SK-N-SH (cell line): Measurements from ENCODE around the gene ZC3H13.

ENCODE experiments used
- CTCF ChIP-seq: fragments of 200-600 bp; sonication (generic); IDR thresholded peaks from 2 replicates; pipeline ENCODE4 v1.6.1; 2017; ENCODE audit warnings: antibody characterized with exemption, mild to moderate bottlenecking, moderate library complexity
- EP300 ChIP-seq, 2 experiments: IDR thresholded peaks; 2 replicates each; pipeline versions ENCODE4 v1.4.0 to v1.6.1; 2012; ENCODE audit warnings: borderline replicate concordance in 1 of 2, low read depth in 1 of 2, low read length in 1 of 2
- GABPA ChIP-seq: IDR thresholded peaks from 2 replicates; pipeline ENCODE4 v1.4.0; 2012; ENCODE audit warnings: low read depth, mild to moderate bottlenecking
- MEF2A ChIP-seq: IDR thresholded peaks from 2 replicates; pipeline ENCODE4 v1.4.0; 2012; ENCODE audit warnings: low read depth, borderline replicate concordance
- RCOR1 ChIP-seq: fragments of 150-350 bp; IDR thresholded peaks from 2 replicates; pipeline ENCODE4 v1.6.1; 2017; ENCODE audit warnings: antibody characterized with exemption, low read length
- TCF12 ChIP-seq: IDR thresholded peaks from 2 replicates; pipeline ENCODE4 v1.4.0; 2012

DNA sequence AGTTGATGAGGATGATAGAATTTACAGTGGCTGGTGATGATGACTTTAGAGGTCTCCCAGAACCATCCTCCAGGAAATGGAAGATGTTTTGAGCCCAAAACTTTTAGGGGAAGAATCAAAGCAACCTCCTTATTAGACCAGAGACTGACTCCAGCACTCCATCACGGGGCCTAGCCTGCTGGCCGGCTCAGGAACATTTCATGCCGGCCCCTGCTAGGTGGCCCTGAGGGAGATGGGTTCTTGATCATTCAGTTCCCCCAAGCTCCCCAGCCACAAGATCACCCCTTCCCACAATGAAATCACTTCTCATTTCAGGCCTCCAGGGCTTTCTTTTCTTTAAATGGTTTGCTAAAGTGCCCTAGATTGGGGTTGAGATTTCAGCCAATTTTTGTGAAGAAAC is 121.3 kb downstream of the ZC3H13 start:
- TF ChIP-seq EP300 (IDR thresholded peaks at IDR 0.05; ENCODE audit: borderline replicate concordance in 1 of 2, low read depth in 1 of 2, low read length in 1 of 2): no peak
- TF ChIP-seq MEF2A: no peak
- no peak for TF ChIP-seq CTCF
- TF ChIP-seq TCF12: no peak
- no peak for TF ChIP-seq RCOR1
- no peak for TF ChIP-seq GABPA
